ENCODE results near the gene UQCRFS1. TPM values are rescaled to one million over a fixed set of nuclear protein-coding genes. Genes with fewer than 3 reads are reported as not detected.
"Not testable (repeated sequence)": the region's sequence is repeated elsewhere in the genome, so short reads cannot be mapped to it uniquely, and the experiment has no call there.

Gene UQCRFS1
- total and polyA plus RNA-seq, 10 donors: 14.7 to 27.0 (median 21.6) TPM

- TF ChIP-seq POLR2AphosphoS5 (IDR thresholded peaks at IDR 0.05): no peak
- TF ChIP-seq CTCF (IDR thresholded peaks at IDR 0.05 in 8 of 11, conservative IDR thresholded peaks at IDR 0.05 in 3 of 11): no peak
- TF ChIP-seq POLR2A (IDR thresholded peaks at IDR 0.05): no peak
- Histone ChIP-seq H3K4me3 (no peak overlapping the region), H3K36me3 (no peaks in the 10 kb centered on the region), H3K4me1 (no peaks in the 10 kb centered on the region), H3K27me3 (replicated peaks in 1 of 7) (peaks cover 0 to 22% (median 0%) of the 10 kb centered on the region in 7 donors), H3K9me3 (no peaks in the 10 kb centered on the region), H3K27ac (no peak overlapping the region)
- WGBS, 5 donors: 65 to 79% (median 71%) methylated on average over 9 of the region's 9 CpGs
- DNase-seq: no peak
- intact Hi-C loops (cut with DNase I; ENCODE audit: low total_unique reads): no loop called here
Measured at GRCh38 chr19:29255006-29255405, 42.1 kb upstream of the UQCRFS1 start.

- H3K27ac ChIP-seq; H3K4me1 ChIP-seq; H3K9me3 ChIP-seq; DNase-seq; intact Hi-C loops (cut with DNase I; ENCODE audit: low total_unique reads); H3K4me3 ChIP-seq; H3K36me3 ChIP-seq: not testable (repeated sequence)
- peaks cover 0 to 44% (median 0%) of the 10 kb centered on the region in 7 donors for H3K27me3 ChIP-seq (replicated peaks in 1 of 7)
- WGBS, 5 donors: 71 to 85% (median 79%) methylated on average over 3 of the region's 3 CpGs
Measured at GRCh38 chr19:29249798-29250197, 36.8 kb upstream of the UQCRFS1 start.

- no peak for TF ChIP-seq CTCF (IDR thresholded peaks at IDR 0.05 in 8 of 11, conservative IDR thresholded peaks at IDR 0.05 in 3 of 11)
- no peak for TF ChIP-seq POLR2AphosphoS5 (IDR thresholded peaks at IDR 0.05)
- TF ChIP-seq POLR2A (IDR thresholded peaks at IDR 0.05): no peak
- WGBS, 5 donors: 58 to 62% (median 59%) methylated on average over 8 to 9 of the region's 9 CpGs
- Histone ChIP-seq H3K9me3 (no peaks in the 10 kb centered on the region), H3K4me3 (no peak overlapping the region), H3K36me3 (no peaks in the 10 kb centered on the region), H3K27me3 (replicated peaks in 1 of 7) (peaks cover 0 to 47% (median 0%) of the 10 kb centered on the region in 7 donors), H3K27ac (no peak overlapping the region), H3K4me1 (no peaks in the 10 kb centered on the region)
- no peak for DNase-seq
- intact Hi-C loops (cut with DNase I; ENCODE audit: low total_unique reads): no loop called here
Measured at GRCh38 chr19:29248332-29248844, 35.4 kb upstream of the UQCRFS1 start.

GRCh38 chr19:29247872-29248271, 34.9 kb upstream of the UQCRFS1 start:
- Histone ChIP-seq H3K4me1 (no peaks in the 10 kb centered on the region), H3K9me3 (no peaks in the 10 kb centered on the region), H3K27me3 (replicated peaks in 1 of 7) (peaks cover 0 to 50% (median 0%) of the 10 kb centered on the region in 7 donors), H3K4me3 (no peak overlapping the region), H3K27ac (no peak overlapping the region), H3K36me3 (no peaks in the 10 kb centered on the region)
- TF ChIP-seq POLR2AphosphoS5 (IDR thresholded peaks at IDR 0.05): no peak
- no peak for TF ChIP-seq POLR2A (IDR thresholded peaks at IDR 0.05)
- intact Hi-C loops (cut with DNase I; ENCODE audit: low total_unique reads): no loop called here
- no peak for DNase-seq
- 32 to 52% (median 36%) methylated on average over 9 of the region's 9 CpGs for WGBS, 5 donors

GRCh38 chr19:29247471-29247870, 34.5 kb upstream of the UQCRFS1 start:
- H3K4me1 ChIP-seq: no peaks in the 10 kb centered on the region
- WGBS, 5 donors: 72 to 77% (median 74%) methylated on average over 9 of the region's 9 CpGs
- no peaks in the 10 kb centered on the region for H3K36me3 ChIP-seq
- intact Hi-C loops (cut with DNase I; ENCODE audit: low total_unique reads): no loop called here
- no peak for DNase-seq
- H3K27ac ChIP-seq: no peak overlapping the region
- H3K27me3 ChIP-seq (replicated peaks in 1 of 7): peaks cover 0 to 53% (median 0%) of the 10 kb centered on the region in 7 donors
- H3K4me3 ChIP-seq: no peak overlapping the region
- no peak for TF ChIP-seq POLR2AphosphoS5 (IDR thresholded peaks at IDR 0.05)
- no peak for TF ChIP-seq POLR2A (IDR thresholded peaks at IDR 0.05)
- TF ChIP-seq CTCF (IDR thresholded peaks at IDR 0.05 in 8 of 11, conservative IDR thresholded peaks at IDR 0.05 in 3 of 11): no peak
- H3K9me3 ChIP-seq: no peaks in the 10 kb centered on the region
